Stimulated activated CD8-positive, alpha-beta memory T cell treated with anti-CD3 and anti-CD28 coated beads, Interleukin-15, amount 100 ng/mL, for 4 hours (primary cell): ENCODE measurements around the gene KPNA2.
A peak's percentile ranks its signal among the peaks of the same experiment; 100 is the strongest.
"Not testable (repeated sequence)": the region's sequence is repeated elsewhere in the genome, so short reads cannot be mapped to it uniquely, and the experiment has no call there.

Source experiments
- DNase-seq, 2 donors: peaks; one replicate each; pipeline ENCODE4 v3.0.0-alpha.2; 2020; ENCODE audit warnings: low read depth in 2 of 2

KPNA2 gene

DNA sequence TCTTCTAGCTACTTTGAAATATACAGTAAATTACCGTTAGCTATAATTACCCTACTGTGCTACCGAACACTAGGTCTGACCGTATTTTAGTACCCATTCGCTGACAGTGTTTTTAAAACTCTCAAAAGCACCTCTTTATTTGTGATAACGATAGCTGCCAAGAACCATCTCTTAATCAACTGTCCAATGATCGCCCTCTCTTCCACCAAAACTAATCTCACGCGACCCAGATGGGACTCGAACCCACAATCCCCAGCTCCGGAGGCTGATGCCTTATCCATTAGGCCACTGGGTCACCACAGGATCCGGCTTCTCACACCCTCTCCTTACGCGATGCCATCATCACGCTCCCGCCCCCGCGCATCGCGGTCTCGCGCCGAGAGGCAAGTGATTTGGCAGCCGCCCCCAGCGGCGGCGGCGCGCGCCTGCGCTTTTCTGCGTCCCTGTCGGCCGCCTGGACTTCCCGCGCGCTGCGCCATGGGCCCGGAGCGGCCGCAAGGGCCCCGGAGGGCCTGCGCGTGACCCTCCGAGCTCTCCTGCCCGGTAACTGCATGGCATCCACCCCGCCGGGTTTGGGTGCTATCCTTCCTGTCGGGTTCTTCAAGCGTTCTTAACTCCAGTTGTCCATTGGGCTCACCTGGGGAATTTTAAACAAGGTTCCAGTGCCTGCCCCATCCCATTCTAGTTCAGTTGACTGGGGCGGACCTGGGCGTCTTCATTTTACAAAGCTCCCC, 15.7 kb upstream of the KPNA2 start:
- peak; percentile 94 to 97 for DNase-seq

DNA sequence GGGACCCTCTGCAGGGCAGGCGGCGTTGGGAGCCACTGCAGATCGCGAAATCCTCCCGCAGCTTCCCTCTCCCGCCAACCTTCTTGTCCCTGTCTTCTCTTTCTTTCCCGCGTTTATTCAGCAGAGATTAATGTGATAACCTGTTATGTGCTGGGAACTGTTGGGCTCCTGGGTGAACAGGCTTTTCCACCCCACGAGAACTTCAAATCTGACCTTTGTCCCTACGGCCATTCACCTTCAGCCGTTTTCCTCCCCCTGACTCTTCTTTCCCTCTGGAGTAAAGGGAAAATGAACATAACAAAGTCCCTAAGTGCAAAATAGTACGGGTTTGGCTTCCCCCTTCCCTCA, 15.2 kb upstream of the KPNA2 start:
- no peak for DNase-seq

GRCh38 chr17:68020791-68021190, 14.7 kb upstream of the KPNA2 start:
- not testable (repeated sequence) for DNase-seq

GRCh38 chr17:68021963-68022362, 13.6 kb upstream of the KPNA2 start:
- no peak for DNase-seq

GRCh38 chr17:68022547-68022946, 13.0 kb upstream of the KPNA2 start:
- not testable (repeated sequence) for DNase-seq

GRCh38 chr17:68029512-68030215, 5.9 kb upstream of the KPNA2 start:
- DNase-seq = no peak

GRCh38 chr17:68033636-68034451, 1.7 kb upstream of the KPNA2 start:
- DNase-seq = no peak

DNA sequence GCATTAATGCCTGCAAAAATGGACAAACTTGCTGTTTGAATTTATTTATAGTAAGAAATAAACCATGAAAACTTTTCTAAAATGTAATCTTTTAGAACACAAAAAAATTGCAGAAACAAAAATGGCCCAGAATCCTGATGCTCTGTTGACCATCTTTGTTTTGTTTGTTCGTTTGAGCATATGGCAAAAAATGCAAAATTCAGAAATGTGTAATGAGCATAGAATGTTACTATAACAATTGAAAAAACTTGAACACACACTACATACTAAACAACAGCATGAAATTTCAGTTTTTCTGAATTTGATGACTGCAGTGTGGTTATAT, 1.1 kb upstream of the KPNA2 start:
- no peak for DNase-seq

- peak; percentile 72 to 81 for DNase-seq
Measured at GRCh38 chr17:68035131-68035522, 408 bp upstream of the KPNA2 start.

- DNase-seq = no peak
Measured at GRCh38 chr17:68036304-68037147, 991 bp downstream of the KPNA2 start.

- DNase-seq = no peak
Measured at GRCh38 chr17:68047153-68047846, 11.8 kb downstream of the KPNA2 start.

- not testable (repeated sequence) for DNase-seq
Measured at GRCh38 chr17:68047890-68048542, 12.5 kb downstream of the KPNA2 start.

DNA sequence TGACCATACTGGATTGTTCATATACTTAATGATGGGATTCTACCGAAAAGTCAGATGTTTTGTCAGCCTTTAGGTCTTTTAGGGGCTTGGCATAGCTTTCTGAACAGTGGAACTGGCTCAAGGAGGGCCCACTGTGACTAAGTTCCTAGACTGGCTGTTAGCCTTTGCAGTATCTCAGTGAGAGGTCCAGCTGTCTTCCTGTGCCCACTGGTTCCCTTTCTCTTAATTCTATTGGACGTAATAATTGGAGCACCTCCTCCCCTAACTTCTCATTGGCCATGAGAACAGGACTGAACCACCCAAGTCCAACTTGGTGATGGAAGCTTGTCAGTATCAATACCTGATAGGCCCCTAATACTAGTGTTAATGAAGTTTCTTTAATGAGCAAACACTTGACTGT, 13.5 kb downstream of the KPNA2 start:
- no peak for DNase-seq

- DNase-seq = not testable (repeated sequence)
Measured at GRCh38 chr17:68049812-68050437, 14.4 kb downstream of the KPNA2 start.

GRCh38 chr17:68051321-68052312, 16.1 kb downstream of the KPNA2 start:
- DNase-seq = not testable (repeated sequence)

DNA sequence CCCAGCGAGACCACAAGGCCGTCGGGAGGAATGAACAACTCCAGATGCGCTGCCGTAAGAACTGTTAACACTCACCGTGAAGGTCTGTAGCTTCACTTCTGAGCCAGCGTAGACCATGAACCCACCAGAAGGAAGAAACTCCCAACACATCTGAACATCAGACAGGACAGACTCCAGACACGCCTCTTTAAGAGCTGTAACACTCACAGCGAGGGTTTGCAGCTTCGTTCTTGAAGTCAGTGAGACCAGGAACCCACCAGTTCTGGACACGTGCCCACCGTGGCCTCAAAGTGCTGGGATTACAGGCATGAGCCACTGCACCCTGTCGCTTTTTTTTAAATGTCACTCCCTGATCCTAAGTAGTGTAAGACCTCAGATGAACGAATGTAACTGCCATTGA, 17.3 kb downstream of the KPNA2 start:
- no peak for DNase-seq

DNA sequence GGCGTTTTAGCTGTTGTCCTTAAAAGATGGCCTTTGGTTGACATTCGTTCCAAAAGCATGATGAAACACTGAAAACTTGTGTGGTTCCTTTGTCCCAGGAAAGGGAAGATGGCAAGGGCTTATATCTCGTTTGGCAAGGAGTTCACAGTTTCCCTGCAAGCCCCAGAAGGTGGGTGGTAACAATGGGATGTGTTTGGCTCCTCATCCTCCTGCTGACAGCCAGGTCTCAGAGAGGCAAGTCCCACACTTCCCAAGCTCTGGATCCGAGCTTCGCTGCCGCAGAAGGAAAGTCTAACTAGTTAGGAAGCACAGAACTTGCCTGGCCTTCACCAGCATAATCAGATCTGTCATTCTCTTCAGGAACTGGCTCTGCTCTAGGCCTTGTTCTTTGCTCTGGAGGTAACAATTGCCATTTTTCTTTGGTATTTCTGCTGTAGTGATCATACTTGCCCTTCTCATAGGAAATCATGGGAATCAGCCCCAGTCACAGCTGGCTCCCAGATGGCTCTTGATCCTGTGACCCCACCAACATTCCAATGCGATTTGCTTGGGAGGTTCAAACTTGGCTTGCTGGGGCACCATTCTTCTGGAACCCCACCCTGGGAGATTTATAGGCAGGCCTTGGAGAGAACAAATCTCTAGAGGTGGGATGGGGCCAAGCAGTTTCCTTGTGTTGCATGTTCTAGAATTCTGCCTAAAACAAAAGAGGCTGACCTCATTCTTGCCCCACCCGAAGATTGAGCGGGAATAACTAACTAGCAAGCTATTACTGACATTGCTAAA, 17.9 kb downstream of the KPNA2 start:
- no peak for DNase-seq

- DNase-seq = no peak
Measured at GRCh38 chr17:68054296-68054900, 18.9 kb downstream of the KPNA2 start.
